Adrenal gland (tissue), 12 donors: ENCODE results near the gene CGREF1. TPM values are rescaled to one million over a fixed set of nuclear protein-coding genes. Genes with fewer than 3 reads are reported as not detected.

Experiments
- DNase-seq, 7 donors: peaks; one replicate each; pipeline ENCODE4 v3.0.0-alpha.2; 2019 to 2020
- H3K27ac ChIP-seq, 5 donors: fragments of 200-600 bp; sonication (generic) in 4 of 5; 1 replicate in 3 of 5; 2 replicates in 2 of 5; pipeline versions ENCODE4 v1.5.1 to v1.8.0; 2016 to 2020; ENCODE audit warnings: mild to moderate bottlenecking in 1 of 5
- H3K27me3 ChIP-seq: fragments of 200-600 bp; 2 replicates; pipeline ENCODE4 v1.8.0; 2021
- H3K36me3 ChIP-seq, 2 donors: fragments of 200-600 bp; replicated peaks in 1 of 2; 1 replicate in 1 of 2; 2 replicates in 1 of 2; pipeline versions ENCODE4 v1.5.1 to v1.8.0; 2018 to 2022
- H3K4me1 ChIP-seq, 2 donors: fragments of 200-600 bp; replicated peaks in 1 of 2; 1 replicate in 1 of 2; 2 replicates in 1 of 2; pipeline versions ENCODE4 v1.5.1 to v1.8.0; 2018 to 2021
- H3K4me3 ChIP-seq, 4 donors: fragments of 200-600 bp; sonication (generic) in 3 of 4; one replicate each; pipeline ENCODE4 v1.5.1; 2016 to 2018
- H3K9me3 ChIP-seq, 3 donors: fragments of 200-600 bp; sonication (generic) in 1 of 3; replicated peaks in 1 of 3; 1 replicate in 2 of 3; 2 replicates in 1 of 3; pipeline versions ENCODE4 v1.5.1 to v1.8.0; 2016 to 2021
- POLR2A ChIP-seq, 2 donors: fragments of 450-650 bp; IDR thresholded peaks; one replicate each; pipeline ENCODE4 v1.6.1; 2017; ENCODE audit warnings: antibody characterized with exemption in 2 of 2, mild to moderate bottlenecking in 2 of 2, moderate library complexity in 1 of 2
- WGBS, 4 donors: extraction: QIAGEN DNeasy Blood & Tissue Kit in 2 of 4; methylation state at CpG; one replicate each; pipeline versions ENCODE4 v1.1.5 to v1.1.7; 2013 to 2017; 5-methylcytosine and 5-hydroxymethylcytosine counted together
- intact Hi-C, 2 donors: fragments of 100-400 bp; cut with DNase I; formaldehyde crosslinking; loops; one replicate each; pipeline versions ENCODE4 v1.14.1 to v1.15.0; 2022 to 2023
- polyA plus RNA-seq, 3 donors: library from polyadenylated mRNA; stranded (reverse); fragments of 200-250 nt in 2 of 3; fragments of 350-450 nt in 1 of 3; fragmentation: Illumina TruSeq in 1 of 3; extraction: RNeasy Lipid Tissue Mini Kit (QIAGEN cat#74804) in 1 of 3; gene quantifications; one replicate each; pipeline ENCODE4 v1.2.3, GENCODE V29; 2013 to 2014
- total RNA-seq, 9 donors: library from RNA; depleted of rRNA in 4 of 9; stranded (reverse); fragments of >200 nt in 4 of 9; fragments of 120-200 nt in 1 of 9; fragmentation: NEBNext Ultra II Directional in 1 of 9; extraction: Animal tissue kit (Norgen Biotek cat#: 25700) in 1 of 9; gene quantifications; one replicate each; pipeline versions ENCODE4 v1.1.0 to v1.2.4, GENCODE V29; 2013 to 2023
- TF ChIP-seq, protein P1 (sequence below), 6 experiments: fragments of 450-650 bp in 4 of 6; fragments of 200-600 bp in 2 of 6; sonication (generic) in 1 of 6; IDR thresholded peaks; 1 replicate in 5 of 6; 2 replicates in 1 of 6; pipeline versions ENCODE4 v1.5.1 to v1.8.0; 2016 to 2021; ENCODE audit warnings: antibody characterized with exemption in 6 of 6, mild to moderate bottlenecking in 2 of 6, moderate library complexity in 1 of 6
- donor health status: healthy with polysubstance abuse.
- donor health status: Bipolar disorder and iron deficiency.
- donor health status: DM: yes; HTN: yes; CAD: no.
- donor health status: DM: no; HTN: no; CAD: no.
- donor health status: DM: no; HTN: no; CAD: no.
- donor health status: DM: yes; HTN: yes; CAD: no.

CGREF1 gene
- total and polyA plus RNA-seq, 12 donors: 0.52 to 4.7 (median 1.3) TPM; not detected in 1

GRCh38 chr2:27082773-27083409 lies 36.0 kb downstream of the CGREF1 start:
- H3K4me1 ChIP-seq: peaks cover 19 to 37% of the 10 kb centered on the region in 2 donors
- H3K27me3 ChIP-seq: no peaks in the 10 kb centered on the region
- TF ChIP-seq, protein P1, sequence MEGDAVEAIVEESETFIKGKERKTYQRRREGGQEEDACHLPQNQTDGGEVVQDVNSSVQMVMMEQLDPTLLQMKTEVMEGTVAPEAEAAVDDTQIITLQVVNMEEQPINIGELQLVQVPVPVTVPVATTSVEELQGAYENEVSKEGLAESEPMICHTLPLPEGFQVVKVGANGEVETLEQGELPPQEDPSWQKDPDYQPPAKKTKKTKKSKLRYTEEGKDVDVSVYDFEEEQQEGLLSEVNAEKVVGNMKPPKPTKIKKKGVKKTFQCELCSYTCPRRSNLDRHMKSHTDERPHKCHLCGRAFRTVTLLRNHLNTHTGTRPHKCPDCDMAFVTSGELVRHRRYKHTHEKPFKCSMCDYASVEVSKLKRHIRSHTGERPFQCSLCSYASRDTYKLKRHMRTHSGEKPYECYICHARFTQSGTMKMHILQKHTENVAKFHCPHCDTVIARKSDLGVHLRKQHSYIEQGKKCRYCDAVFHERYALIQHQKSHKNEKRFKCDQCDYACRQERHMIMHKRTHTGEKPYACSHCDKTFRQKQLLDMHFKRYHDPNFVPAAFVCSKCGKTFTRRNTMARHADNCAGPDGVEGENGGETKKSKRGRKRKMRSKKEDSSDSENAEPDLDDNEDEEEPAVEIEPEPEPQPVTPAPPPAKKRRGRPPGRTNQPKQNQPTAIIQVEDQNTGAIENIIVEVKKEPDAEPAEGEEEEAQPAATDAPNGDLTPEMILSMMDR (IDR thresholded peaks at IDR 0.05): no peak
- no peak for TF ChIP-seq POLR2A (IDR thresholded peaks at IDR 0.05)
- intact Hi-C loops: loop anchor here (5.0 to 10.0 kb wide), 4 partner anchors 48 to 118 kb away; partner anchors contain the start of gene TMEM214 (in 2 of the 2)
- no peaks in the 10 kb centered on the region for H3K9me3 ChIP-seq
- H3K4me3 ChIP-seq: no peak overlapping the region
- WGBS, 4 donors: 77 to 88% (median 85%) methylated on average over 14 to 27 of the region's 27 CpGs
- no peak overlapping the region for H3K27ac ChIP-seq
- DNase-seq: no peak
- H3K36me3 ChIP-seq: peaks cover 0 to 6% of the 10 kb centered on the region in 2 donors

DNA sequence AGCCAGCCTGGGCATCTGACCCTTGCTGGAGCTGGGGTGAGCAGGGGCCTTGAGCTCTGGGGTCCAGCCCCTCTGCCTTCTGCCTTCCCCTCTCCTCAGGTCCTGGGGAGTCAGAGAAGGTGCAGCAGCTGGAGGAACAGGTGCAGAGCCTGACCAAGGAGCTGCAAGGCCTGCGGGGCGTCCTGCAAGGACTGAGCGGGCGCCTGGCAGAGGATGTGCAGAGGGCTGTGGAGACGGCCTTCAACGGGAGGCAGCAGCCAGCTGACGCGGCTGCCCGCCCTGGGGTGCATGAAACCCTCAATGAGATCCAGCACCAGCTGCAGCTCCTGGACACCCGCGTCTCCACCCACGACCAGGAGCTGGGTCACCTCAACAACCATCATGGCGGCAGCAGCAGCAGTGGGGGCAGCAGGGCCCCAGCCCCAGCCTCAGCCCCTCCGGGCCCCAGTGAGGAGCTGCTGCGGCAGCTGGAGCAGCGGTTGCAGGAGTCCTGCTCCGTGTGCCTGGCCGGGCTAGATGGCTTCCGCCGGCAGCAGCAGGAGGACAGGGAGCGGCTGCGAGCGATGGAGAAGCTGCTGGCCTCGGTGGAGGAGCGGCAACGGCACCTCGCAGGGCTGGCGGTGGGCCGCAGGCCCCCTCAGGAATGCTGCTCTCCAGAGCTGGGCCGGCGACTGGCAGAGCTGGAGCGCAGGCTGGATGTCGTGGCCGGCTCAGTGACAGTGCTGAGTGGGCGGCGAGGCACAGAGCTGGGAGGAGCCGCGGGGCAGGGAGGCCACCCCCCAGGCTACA lies 36.8 kb downstream of the CGREF1 start:
- intact Hi-C loops: loop anchor here (5.0 to 10.0 kb wide), 4 partner anchors 47 to 117 kb away; partner anchors contain the start of gene TMEM214 (in 2 of the 2)
- DNase-seq: no peak
- peaks cover 15 to 38% of the 10 kb centered on the region in 2 donors for H3K4me1 ChIP-seq

DNA sequence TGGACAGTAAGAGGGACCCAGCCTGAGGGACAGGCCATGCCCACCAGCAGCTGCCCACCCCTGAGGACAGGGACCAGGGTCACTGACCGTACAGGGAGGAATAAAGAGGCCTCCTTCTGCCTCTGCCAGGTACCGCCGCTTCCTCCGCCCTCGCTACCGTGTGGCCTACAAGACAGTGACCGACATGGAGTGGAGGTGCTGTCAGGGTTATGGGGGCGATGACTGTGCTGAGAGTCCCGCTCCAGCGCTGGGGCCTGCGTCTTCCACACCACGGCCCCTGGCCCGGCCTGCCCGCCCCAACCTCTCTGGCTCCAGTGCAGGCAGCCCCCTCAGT lies 38.4 kb downstream of the CGREF1 start:
- H3K4me3 ChIP-seq: peak overlapping the region in 1 of 4 donors; percentile 51
- peaks cover 0 to 6% of the 10 kb centered on the region in 2 donors for H3K36me3 ChIP-seq
- peaks cover 12 to 26% of the 10 kb centered on the region in 2 donors for H3K4me1 ChIP-seq
- peak overlapping the region in 2 of 5 donors; percentile 80 to 81 for H3K27ac ChIP-seq
- intact Hi-C loops: loop anchor here (5.0 to 10.0 kb wide), 4 partner anchors 46 to 116 kb away; partner anchors contain the start of gene TMEM214 (in 2 of the 2)
- no peaks in the 10 kb centered on the region for H3K27me3 ChIP-seq
- WGBS, 4 donors: 81 to 90% (median 88%) methylated on average over 9 to 14 of the region's 14 CpGs
- DNase-seq: no peak
- no peaks in the 10 kb centered on the region for H3K9me3 ChIP-seq
- TF ChIP-seq, protein P1 (IDR thresholded peaks at IDR 0.05): no peak
- TF ChIP-seq POLR2A (IDR thresholded peaks at IDR 0.05): no peak

More for the DNA sequence above, 36.8 kb downstream of the CGREF1 start:
- H3K9me3 ChIP-seq: no peaks in the 10 kb centered on the region
- 77 to 90% (median 84%) methylated on average over 7 to 38 of the region's 38 CpGs for WGBS, 4 donors
- H3K4me3 ChIP-seq: no peak overlapping the region
- no peaks in the 10 kb centered on the region for H3K27me3 ChIP-seq
- peak overlapping the region in 2 of 5 donors; percentile 61 to 68 for H3K27ac ChIP-seq
- peaks cover 0 to 6% of the 10 kb centered on the region in 2 donors for H3K36me3 ChIP-seq
- no peak for TF ChIP-seq POLR2A (IDR thresholded peaks at IDR 0.05)
- TF ChIP-seq, protein P1 (IDR thresholded peaks at IDR 0.05): no peak

- peak in 1 of 7 donors; percentile 60 for DNase-seq
- Histone ChIP-seq H3K27me3 (no peaks in the 10 kb centered on the region), H3K9me3 (no peaks in the 10 kb centered on the region), H3K36me3 (peaks cover 0 to 6% of the 10 kb centered on the region in 2 donors), H3K4me3 (peak overlapping the region in 2 of 4 donors; percentile 0 to 51), H3K27ac (peak overlapping the region in 2 of 5 donors; percentile 80 to 81), H3K4me1 (peaks cover 8 to 26% of the 10 kb centered on the region in 2 donors)
- intact Hi-C loops: loop anchor here (5.0 to 10.0 kb wide), 4 partner anchors 45 to 115 kb away; partner anchors contain the start of gene TMEM214 (in 2 of the 2)
- 56 to 81% (median 68%) methylated on average over 7 of the region's 7 CpGs for WGBS, 4 donors
- TF ChIP-seq, protein P1 (IDR thresholded peaks at IDR 0.05): no peak
- TF ChIP-seq POLR2A (IDR thresholded peaks at IDR 0.05): no peak
Measured at GRCh38 chr2:27080140-27080469, 38.8 kb downstream of the CGREF1 start.
